8988T (cell line): ENCODE results near the gene SEMA3D.

Experiments used
- DNase-seq: peaks from one replicate; pipeline ENCODE4 v3.0.0; 2011

Gene SEMA3D

GRCh38 chr7:85186521-85187241 is at the start of gene SEMA3D:
Gene SEMA3D (minus strand): TSS chr7:85187056. CDS start chr7:85121891, 65,165 bp downstream.
- DNase-seq: no peak

- no peak for DNase-seq
Observed at GRCh38 chr7:85234730-85235129, 47.9 kb upstream of the SEMA3D start.

- no peak for DNase-seq
Observed at GRCh38 chr7:85232068-85232467, 45.2 kb upstream of the SEMA3D start.

GRCh38 chr7:85230623-85231022 is 43.8 kb upstream of the SEMA3D start:
- no peak for DNase-seq

- no peak for DNase-seq
Observed at GRCh38 chr7:85229544-85229943, 42.7 kb upstream of the SEMA3D start.

- no peak for DNase-seq
Observed at GRCh38 chr7:85226361-85227085, 39.7 kb upstream of the SEMA3D start.

- DNase-seq: no peak
Observed at GRCh38 chr7:85224171-85224570, 37.3 kb upstream of the SEMA3D start.

- no peak for DNase-seq
Observed at GRCh38 chr7:85222522-85222921, 35.7 kb upstream of the SEMA3D start.

- no peak for DNase-seq
Observed at GRCh38 chr7:85221796-85222195, 34.9 kb upstream of the SEMA3D start.

GRCh38 chr7:85220651-85221050 is 33.8 kb upstream of the SEMA3D start:
- DNase-seq: no peak

GRCh38 chr7:85220023-85220422 is 33.2 kb upstream of the SEMA3D start:
- no peak for DNase-seq

- DNase-seq: no peak
Observed at GRCh38 chr7:85217085-85217484, 30.2 kb upstream of the SEMA3D start.

- DNase-seq: no peak
Observed at GRCh38 chr7:85215098-85215497, 28.2 kb upstream of the SEMA3D start.

- no peak for DNase-seq
Observed at GRCh38 chr7:85213500-85213899, 26.6 kb upstream of the SEMA3D start.

- no peak for DNase-seq
Observed at GRCh38 chr7:85205754-85206153, 18.9 kb upstream of the SEMA3D start.

GRCh38 chr7:85204496-85204895 is 17.6 kb upstream of the SEMA3D start:
- no peak for DNase-seq

- DNase-seq: no peak
Observed at GRCh38 chr7:85204061-85204460, 17.2 kb upstream of the SEMA3D start.

GRCh38 chr7:85201209-85201608 is 14.4 kb upstream of the SEMA3D start:
- no peak for DNase-seq

- DNase-seq: no peak
Observed at GRCh38 chr7:85196696-85197095, 9.8 kb upstream of the SEMA3D start.

- no peak for DNase-seq
Observed at GRCh38 chr7:85191383-85191782, 4.5 kb upstream of the SEMA3D start.

- DNase-seq: no peak
Observed at GRCh38 chr7:85186083-85186520, 754 bp downstream of the SEMA3D start.

GRCh38 chr7:85185424-85186082 is 1.3 kb downstream of the SEMA3D start:
- no peak for DNase-seq

- no peak for DNase-seq
Observed at GRCh38 chr7:85184599-85185423, 2.0 kb downstream of the SEMA3D start.
